DOHH2 (cell line): ENCODE data around the gene TTC29.
"Not testable (repeated sequence)": the region's sequence is repeated elsewhere in the genome, so short reads cannot be mapped to it uniquely, and the experiment has no call there.

Experiments
- EZH2phosphoT487 ChIP-seq: fragments of 200-600 bp; sonication (generic); IDR thresholded peaks from 2 replicates; pipeline ENCODE4 v1.6.1; 2017; ENCODE audit warnings: borderline replicate concordance, mild to moderate bottlenecking, antibody characterized with exemption, low read length, moderate library complexity, mixed read lengths
- TF ChIP-seq, protein P1 (sequence below): fragments of 200-600 bp; sonication (generic); IDR thresholded peaks from one replicate; pipeline ENCODE4 v1.5.1; 2014; ENCODE audit warnings: antibody characterized with exemption, mild to moderate bottlenecking, low read depth, low read length; ENCODE audit not compliant: poor library complexity, severe bottlenecking

DNA sequence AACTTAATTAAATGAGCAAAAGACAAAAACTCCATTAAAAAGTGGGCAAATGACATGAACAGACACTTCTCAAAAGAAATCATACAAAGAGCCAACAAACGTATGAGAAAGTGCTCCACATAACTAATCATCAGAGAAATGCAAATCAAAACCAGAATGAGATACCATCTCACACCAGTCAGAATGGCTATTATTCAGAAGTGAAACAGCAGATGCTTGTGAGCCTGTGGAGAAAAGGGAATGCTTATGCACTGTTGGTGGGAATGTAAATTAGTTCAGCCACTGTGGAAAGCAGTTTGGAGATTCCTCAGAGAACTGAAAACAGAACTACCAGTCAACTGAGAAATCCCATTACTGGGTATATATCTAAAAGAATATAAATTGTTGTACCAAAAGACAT, 222.1 kb downstream of the TTC29 start:
- TF ChIP-seq, protein P1, sequence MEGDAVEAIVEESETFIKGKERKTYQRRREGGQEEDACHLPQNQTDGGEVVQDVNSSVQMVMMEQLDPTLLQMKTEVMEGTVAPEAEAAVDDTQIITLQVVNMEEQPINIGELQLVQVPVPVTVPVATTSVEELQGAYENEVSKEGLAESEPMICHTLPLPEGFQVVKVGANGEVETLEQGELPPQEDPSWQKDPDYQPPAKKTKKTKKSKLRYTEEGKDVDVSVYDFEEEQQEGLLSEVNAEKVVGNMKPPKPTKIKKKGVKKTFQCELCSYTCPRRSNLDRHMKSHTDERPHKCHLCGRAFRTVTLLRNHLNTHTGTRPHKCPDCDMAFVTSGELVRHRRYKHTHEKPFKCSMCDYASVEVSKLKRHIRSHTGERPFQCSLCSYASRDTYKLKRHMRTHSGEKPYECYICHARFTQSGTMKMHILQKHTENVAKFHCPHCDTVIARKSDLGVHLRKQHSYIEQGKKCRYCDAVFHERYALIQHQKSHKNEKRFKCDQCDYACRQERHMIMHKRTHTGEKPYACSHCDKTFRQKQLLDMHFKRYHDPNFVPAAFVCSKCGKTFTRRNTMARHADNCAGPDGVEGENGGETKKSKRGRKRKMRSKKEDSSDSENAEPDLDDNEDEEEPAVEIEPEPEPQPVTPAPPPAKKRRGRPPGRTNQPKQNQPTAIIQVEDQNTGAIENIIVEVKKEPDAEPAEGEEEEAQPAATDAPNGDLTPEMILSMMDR: not testable (repeated sequence)
- TF ChIP-seq EZH2phosphoT487: not testable (repeated sequence)
